ENCODE data around the gene GABRQ.

GABRQ gene

DNA sequence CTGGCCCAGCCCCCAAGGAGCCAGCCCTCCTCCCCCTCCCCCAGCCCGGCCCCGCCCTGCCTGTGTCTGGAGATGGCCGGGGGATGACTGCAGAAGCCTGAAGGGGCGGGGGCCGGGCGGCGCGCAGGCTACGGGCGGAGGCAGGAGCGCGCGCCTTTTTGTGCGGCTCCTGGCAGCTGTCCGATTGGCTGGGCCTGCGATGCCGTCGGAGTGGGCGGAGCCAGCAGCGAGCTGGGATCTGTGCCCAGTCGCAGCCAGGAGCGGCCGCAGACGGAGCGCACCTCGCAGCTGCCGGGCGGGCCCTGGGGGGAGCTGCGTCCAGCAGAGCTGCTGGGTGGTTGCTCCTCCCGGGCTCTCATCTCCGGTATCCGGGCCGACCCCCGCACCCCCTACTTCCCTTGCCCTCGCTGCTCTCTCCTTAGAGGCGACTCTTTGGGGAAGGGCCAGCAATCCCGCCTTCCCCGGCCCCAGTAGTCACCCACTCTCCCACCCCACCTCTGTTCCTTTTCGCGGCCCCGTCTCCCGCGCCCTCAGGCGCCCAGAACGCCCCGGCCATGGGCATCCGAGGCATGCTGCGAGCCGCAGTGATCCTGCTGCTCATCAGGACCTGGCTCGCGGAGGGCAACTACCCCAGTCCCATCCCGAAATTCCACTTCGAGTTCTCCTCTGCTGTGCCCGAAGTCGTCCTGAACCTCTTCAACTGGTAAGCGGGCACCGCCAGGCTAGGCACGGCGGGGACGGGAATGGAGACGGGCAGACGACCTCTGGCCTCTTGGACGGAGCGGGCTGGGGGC, at the start of gene GABRQ:
Gene GABRQ, plus strand, starts transcription at position 247 of the 794 bp plus-strand sequence. Its CDS starts 308 bp downstream, at position 555.
- no peak for DNase-seq (ENCODE audit: low spot score)
- in situ Hi-C loops (cut with MboI; ENCODE audit: low sequenced_read_pairs, unreplicated experiment), result loop anchor here (25.0 kb wide), 1 partner anchor 876 kb away; no protein-coding TSS in a partner anchor
- no peak for TF ChIP-seq CTCF (IDR thresholded peaks at IDR 0.05; ENCODE audit: borderline replicate concordance, control extremely low read depth, extremely low read depth, insufficient read depth, missing control alignments)

- in situ Hi-C loops (cut with MboI; ENCODE audit: low sequenced_read_pairs, unreplicated experiment), result no loop called here
- no peak for TF ChIP-seq CTCF (IDR thresholded peaks at IDR 0.05; ENCODE audit: borderline replicate concordance, control extremely low read depth, extremely low read depth, insufficient read depth, missing control alignments)
- DNase-seq (ENCODE audit: low spot score), result no peak
Observed at GRCh38 chrX:152588206-152588605, 49.5 kb upstream of the GABRQ start.

DNA sequence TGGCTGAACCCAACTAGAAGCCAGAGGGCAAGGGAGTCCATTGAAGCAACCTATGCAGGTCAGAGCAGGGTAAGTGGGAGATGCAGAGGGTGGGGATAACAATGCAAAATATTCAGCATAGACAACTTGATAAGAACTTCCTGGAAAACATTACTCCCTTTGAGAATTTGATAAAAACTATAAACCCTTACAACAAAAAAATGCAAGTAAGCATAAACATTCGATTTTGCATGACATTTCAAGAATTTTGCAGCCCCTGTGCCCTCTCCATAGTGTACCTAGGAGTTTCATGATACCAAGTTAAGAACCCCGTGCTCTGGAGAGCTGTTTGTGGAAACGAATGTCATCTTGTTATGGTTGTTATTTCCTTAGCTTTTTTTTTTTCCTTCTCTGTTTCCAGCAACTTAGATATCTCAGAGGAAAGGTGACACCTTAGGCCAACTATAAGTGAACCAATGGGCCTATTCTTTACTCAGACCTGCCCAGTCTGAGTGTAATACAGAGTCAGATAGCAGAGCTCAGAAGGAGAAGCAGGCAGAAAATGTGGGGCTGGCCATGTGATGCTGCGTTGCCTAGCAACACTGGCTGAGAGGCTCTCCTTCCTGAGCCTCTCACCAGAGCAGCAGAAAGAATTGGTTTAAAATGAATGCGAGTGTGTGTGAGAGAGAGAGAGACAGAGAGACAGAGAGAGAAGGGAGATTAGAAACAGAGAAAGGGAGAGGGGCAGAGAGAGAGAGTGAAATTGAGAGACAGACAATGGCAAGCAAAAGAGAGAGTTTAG, 36.7 kb upstream of the GABRQ start:
- no peak for DNase-seq (ENCODE audit: low spot score)
- no peak for TF ChIP-seq CTCF (IDR thresholded peaks at IDR 0.05; ENCODE audit: borderline replicate concordance, control extremely low read depth, extremely low read depth, insufficient read depth, missing control alignments)
- in situ Hi-C loops (cut with MboI; ENCODE audit: low sequenced_read_pairs, unreplicated experiment), result no loop called here

GRCh38 chrX:152601848-152602616, 35.7 kb upstream of the GABRQ start:
- TF ChIP-seq CTCF (IDR thresholded peaks at IDR 0.05; ENCODE audit: borderline replicate concordance, control extremely low read depth, extremely low read depth, insufficient read depth, missing control alignments), result no peak
- DNase-seq (ENCODE audit: low spot score), result no peak
- in situ Hi-C loops (cut with MboI; ENCODE audit: low sequenced_read_pairs, unreplicated experiment), result no loop called here

DNA sequence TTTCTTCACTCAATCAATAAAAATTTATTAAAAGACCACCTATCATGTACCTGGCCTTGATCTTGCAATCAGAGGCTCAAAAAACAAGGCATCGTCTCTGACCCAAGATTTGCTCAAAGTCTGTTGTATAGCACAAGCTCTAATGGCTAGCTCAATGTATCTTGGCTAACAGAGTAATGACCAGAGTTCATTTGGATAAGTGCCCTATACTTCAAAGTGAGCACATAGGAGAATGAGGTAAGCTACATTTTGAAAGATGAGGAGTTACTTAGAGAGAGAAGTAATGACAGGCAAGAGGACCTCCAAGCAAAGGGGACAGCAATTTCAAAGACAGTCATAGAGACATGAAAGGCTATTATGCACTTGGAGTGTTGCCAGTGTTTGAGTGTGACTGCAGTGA, 22.9 kb upstream of the GABRQ start:
- no peak for TF ChIP-seq CTCF (IDR thresholded peaks at IDR 0.05; ENCODE audit: borderline replicate concordance, control extremely low read depth, extremely low read depth, insufficient read depth, missing control alignments)
- no peak for DNase-seq (ENCODE audit: low spot score)
- in situ Hi-C loops (cut with MboI; ENCODE audit: low sequenced_read_pairs, unreplicated experiment), result no loop called here

GRCh38 chrX:152619897-152620296, 17.8 kb upstream of the GABRQ start:
- in situ Hi-C loops (cut with MboI; ENCODE audit: low sequenced_read_pairs, unreplicated experiment), result no loop called here
- no peak for TF ChIP-seq CTCF (IDR thresholded peaks at IDR 0.05; ENCODE audit: borderline replicate concordance, control extremely low read depth, extremely low read depth, insufficient read depth, missing control alignments)
- no peak for DNase-seq (ENCODE audit: low spot score)
